ENCODE results near the gene VSIG2.

DNA sequence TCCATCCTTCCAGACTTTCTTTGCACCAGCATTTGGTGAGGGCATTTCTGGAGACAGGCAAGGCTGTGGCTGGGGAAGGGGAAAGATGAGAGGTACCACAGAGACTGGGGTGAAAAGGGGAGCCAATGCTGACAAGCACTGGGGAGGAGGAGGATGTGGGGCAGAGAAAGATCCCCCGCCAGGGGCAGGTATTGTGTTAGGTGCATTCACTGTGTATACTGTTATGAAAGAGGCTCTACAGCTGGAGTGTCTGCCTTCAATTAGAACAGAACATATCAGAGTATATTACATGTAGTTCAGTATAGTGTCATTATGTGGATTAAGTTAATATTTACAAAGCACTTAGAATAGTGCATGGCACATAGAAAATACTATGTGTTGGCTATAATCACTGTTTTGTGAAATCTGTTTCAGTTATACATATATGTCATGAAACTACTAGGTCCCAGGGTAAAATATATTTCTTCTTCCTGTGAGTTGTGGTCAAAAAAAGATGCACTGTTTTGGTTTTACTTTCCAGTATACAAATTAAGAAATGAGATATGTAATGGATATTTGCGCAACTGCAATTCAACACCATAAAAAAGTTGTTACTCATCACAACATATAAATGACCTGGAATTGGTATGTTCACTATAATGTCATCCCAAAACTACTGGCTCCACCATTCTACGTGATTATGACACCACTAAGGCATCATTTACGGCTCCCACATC, 39.7 kb upstream of the VSIG2 start:
- TF ChIP-seq CTCF (IDR thresholded peaks at IDR 0.05; ENCODE audit: low read length) (no peak), EZH2 (IDR thresholded peaks at IDR 0.05; ENCODE audit: borderline replicate concordance, low read length) (no peak)
